ENCODE data around the gene SLIT1.

- TF ChIP-seq POLR2A (IDR thresholded peaks at IDR 0.05; ENCODE audit: low read depth, low read length), result no peak
- TF ChIP-seq TAF1 (IDR thresholded peaks at IDR 0.05; ENCODE audit: borderline replicate concordance, low read depth, low read length), result no peak
- TF ChIP-seq POLR2AphosphoS5 (IDR thresholded peaks at IDR 0.05; ENCODE audit: low read depth, low read length), result no peak
Measured at GRCh38 chr10:96991313-96991841, 194.4 kb downstream of the SLIT1 start.

All from GM12892 (cell line).